Measurements from ENCODE around the gene XRCC3. TPM values are rescaled to one million over a fixed set of nuclear protein-coding genes. Genes with fewer than 3 reads are reported as not detected.

XRCC3 gene
- total and polyA plus RNA-seq, 2 experiments from 2014 or later, result 20.4 to 72.9 TPM

- TF ChIP-seq CREB1 (CRISPR knock-in tag; IDR thresholded peaks at IDR 0.05; ENCODE audit: low read depth) (no peak), NANOG (IDR thresholded peaks at IDR 0.05; ENCODE audit: borderline replicate concordance) (no peak), ETS1 (IDR thresholded peaks at IDR 0.05) (no peak), ZNF462 (CRISPR knock-in tag; IDR thresholded peaks at IDR 0.05) (no peak), POLR2AphosphoS5 (IDR thresholded peaks at IDR 0.05; ENCODE audit: low read depth) (no peak), REST (IDR thresholded peaks at IDR 0.05; ENCODE audit: unreplicated experiment) (no peak)
- no peak for ATAC-seq
- Mint-ChIP-seq H3K4me3 (no peak overlapping the region), H3K36me3 (ENCODE audit: low read depth) (no peaks in the 10 kb centered on the region), H3K27me3 (ENCODE audit: insufficient read depth, low read depth, poor library complexity) (no peaks in the 10 kb centered on the region), H3K9me3 (no peaks in the 10 kb centered on the region), H3K27ac (no peak overlapping the region), H3K4me1 (peaks cover 15% of the 10 kb centered on the region)
- H3K4me3 ChIP-seq, result no peak overlapping the region
- no peaks in the 10 kb centered on the region for H3F3A ChIP-seq (replicated peaks; ENCODE audit: low read depth)
- no peak overlapping the region for H3K27ac ChIP-seq (ENCODE audit: low read depth)
- no peak overlapping the region for H2AFZ ChIP-seq
- H4K20me1 ChIP-seq (replicated peaks; ENCODE audit: insufficient read depth), result no peaks in the 10 kb centered on the region
- no peak for DNase-seq (ENCODE audit: low spot score)
- no peak overlapping the region for H3K4me2 ChIP-seq
- peaks cover 12% of the 10 kb centered on the region for H3K4me1 ChIP-seq (ENCODE audit: insufficient read depth)
- no peaks in the 10 kb centered on the region for H3K36me3 ChIP-seq (ENCODE audit: insufficient read depth)
- no peaks in the 10 kb centered on the region for H3K27me3 ChIP-seq (ENCODE audit: insufficient read depth)
- H3K79me2 ChIP-seq (replicated peaks; ENCODE audit: insufficient read depth), result no peaks in the 10 kb centered on the region
- no peaks in the 10 kb centered on the region for H3K9me2 ChIP-seq (ENCODE audit: insufficient read depth)
Observed at GRCh38 chr14:103762036-103762435, 46.8 kb upstream of the XRCC3 start.

Data from GM23338 (cell line).